IPS-18c (cell line): Measurements from ENCODE around the gene NPAS1.
"Not testable (repeated sequence)": the region's sequence is repeated elsewhere in the genome, so short reads cannot be mapped to it uniquely, and the experiment has no call there.

Experiments used
- H3K4me3 ChIP-seq: 2 replicates; pipeline ENCODE4 v1.7.0; 2013; ENCODE audit warnings: low read depth, mild to moderate bottlenecking, low read length, moderate library complexity; ENCODE audit not compliant: insufficient read depth
- H3K9me3 ChIP-seq: one replicate; pipeline ENCODE4 v1.6.1; 2013; ENCODE audit warnings: mild to moderate bottlenecking, low read length, moderate library complexity; ENCODE audit not compliant: control insufficient read depth, insufficient read depth

Gene NPAS1

DNA sequence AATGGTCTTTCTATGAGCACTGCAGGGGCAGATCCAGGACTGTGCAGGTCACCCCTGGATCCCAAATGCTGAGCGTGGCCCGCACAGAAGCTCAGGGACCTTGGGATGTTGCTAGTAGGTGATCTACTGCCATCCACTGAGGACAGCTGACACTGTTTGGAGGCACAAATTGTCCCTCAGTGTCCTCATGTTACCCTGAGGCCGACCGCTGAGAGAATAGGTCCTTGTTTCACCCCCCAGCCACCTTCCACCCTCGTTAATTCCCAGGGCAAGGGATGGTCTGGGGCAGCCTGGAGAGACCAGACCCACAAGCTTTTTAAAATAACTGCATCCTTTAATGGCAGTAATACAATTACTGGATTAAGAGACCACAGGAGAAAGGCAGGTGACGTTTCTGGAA, 44.2 kb downstream of the NPAS1 start:
- H3K4me3 ChIP-seq: no peak overlapping the region
- H3K9me3 ChIP-seq: no peaks in the 10 kb centered on the region

DNA sequence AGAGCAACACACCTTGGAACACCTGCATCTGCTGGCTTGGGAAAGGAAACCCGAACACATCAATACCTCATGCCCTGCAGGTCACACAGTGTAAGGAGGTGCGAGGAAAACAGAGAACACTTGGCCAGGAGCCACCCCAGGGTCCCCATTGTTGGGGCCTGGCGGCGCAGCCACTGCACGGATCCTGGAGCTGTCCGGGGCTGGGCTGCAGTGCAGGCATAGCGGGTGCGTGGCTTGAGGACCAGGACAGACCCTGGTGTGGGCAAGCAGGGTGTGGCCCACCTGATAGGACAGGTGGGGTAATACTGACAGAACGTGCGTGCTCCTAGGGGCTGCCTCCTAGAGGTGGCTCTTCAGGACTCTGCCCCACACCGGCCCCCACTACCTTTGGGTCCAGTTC, 45.6 kb downstream of the NPAS1 start:
- Histone ChIP-seq H3K4me3 (no peak overlapping the region), H3K9me3 (no peaks in the 10 kb centered on the region)

DNA sequence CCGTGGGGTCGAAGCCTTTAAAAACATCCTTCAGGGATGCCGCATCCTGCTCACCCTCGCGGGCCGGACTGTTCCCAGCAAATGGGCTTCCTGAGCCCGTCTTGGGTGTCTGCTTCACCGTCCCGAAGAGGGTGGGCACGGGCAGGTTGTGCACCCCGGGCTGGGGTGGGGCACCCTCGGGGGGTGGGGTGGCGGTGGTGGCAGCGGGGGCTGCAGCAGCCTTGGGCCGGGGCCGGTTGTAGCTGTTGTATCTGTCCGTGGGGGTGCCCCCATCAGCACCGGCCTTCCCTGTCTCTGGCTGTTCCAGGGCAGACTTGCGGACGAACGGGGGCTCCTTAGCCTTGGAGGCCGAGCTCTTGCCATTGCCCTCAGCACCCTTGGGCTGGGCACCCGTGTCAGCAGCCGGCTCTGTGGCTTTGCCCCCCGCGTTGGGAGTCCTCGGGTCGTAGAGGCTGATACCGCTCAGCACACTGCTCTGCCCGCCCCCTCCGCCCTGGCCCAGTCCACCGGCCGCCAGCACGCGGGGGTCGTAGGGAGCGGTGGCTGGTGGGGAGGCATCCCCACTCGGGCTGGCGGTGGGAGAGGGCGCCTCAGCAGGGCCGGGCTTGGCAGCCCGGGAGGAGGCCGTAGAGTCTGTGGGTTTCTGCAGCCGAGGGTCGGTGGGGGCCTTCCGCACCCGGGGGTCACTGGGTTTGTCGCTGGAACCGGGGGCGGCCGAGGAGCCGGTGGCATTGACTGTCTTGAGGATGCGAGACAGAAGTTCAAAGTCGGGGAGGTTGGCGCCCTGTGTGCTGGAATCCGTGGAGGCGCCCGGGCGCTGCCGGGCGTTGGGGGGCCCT, 47.0 kb downstream of the NPAS1 start:
- Histone ChIP-seq H3K9me3 (no peaks in the 10 kb centered on the region), H3K4me3 (no peak overlapping the region)

GRCh38 chr19:47067215-47067847, 47.7 kb downstream of the NPAS1 start:
- Histone ChIP-seq H3K9me3 (no peaks in the 10 kb centered on the region), H3K4me3 (no peak overlapping the region)

GRCh38 chr19:47068246-47068645, 48.6 kb downstream of the NPAS1 start:
- H3K9me3 ChIP-seq: no peaks in the 10 kb centered on the region
- H3K4me3 ChIP-seq: no peak overlapping the region

DNA sequence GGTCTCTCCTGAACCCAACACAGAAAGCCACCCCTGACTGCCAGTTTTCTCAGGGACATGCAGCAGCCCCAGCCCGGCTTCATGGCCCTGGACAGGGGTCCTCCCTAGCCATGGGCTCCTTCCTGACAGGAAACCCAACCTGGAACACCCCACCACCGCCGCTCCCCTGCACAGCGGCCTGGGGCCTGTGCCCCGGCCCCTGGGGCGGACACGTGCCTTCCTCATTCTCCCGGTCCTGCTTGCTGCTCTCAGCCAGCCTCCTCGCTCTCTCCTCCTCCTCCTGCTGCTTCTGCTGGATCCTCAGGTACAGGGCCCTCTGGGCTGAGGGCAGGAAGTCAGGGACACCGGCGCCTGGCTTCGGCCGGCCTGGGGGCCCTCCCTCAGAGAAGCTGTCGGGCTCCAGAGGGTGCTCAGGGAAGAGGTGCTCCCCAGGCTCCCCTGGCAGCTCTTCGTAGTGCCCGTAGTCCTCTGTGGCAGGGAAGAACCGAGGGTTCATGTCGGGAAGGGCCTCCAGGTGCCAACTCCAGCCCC, 49.3 kb downstream of the NPAS1 start:
- H3K9me3 ChIP-seq: no peaks in the 10 kb centered on the region
- H3K4me3 ChIP-seq: no peak overlapping the region

GRCh38 chr19:47069795-47070194, 50.2 kb downstream of the NPAS1 start:
- no peaks in the 10 kb centered on the region for H3K9me3 ChIP-seq
- no peak overlapping the region for H3K4me3 ChIP-seq

GRCh38 chr19:47070756-47071155, 51.1 kb downstream of the NPAS1 start:
- H3K4me3 ChIP-seq: no peak overlapping the region

GRCh38 chr19:47071731-47072130, 52.1 kb downstream of the NPAS1 start:
- no peaks in the 10 kb centered on the region for H3K9me3 ChIP-seq
- no peak overlapping the region for H3K4me3 ChIP-seq

More at GRCh38 chr19:47070756-47071155, 51.1 kb downstream of the NPAS1 start:
- no peaks in the 10 kb centered on the region for H3K9me3 ChIP-seq

GRCh38 chr19:47072323-47072722, 52.7 kb downstream of the NPAS1 start:
- Histone ChIP-seq H3K4me3 (no peak overlapping the region), H3K9me3 (no peaks in the 10 kb centered on the region)

GRCh38 chr19:47073574-47073973, 53.9 kb downstream of the NPAS1 start:
- H3K4me3 ChIP-seq: no peak overlapping the region
- H3K9me3 ChIP-seq: no peaks in the 10 kb centered on the region

DNA sequence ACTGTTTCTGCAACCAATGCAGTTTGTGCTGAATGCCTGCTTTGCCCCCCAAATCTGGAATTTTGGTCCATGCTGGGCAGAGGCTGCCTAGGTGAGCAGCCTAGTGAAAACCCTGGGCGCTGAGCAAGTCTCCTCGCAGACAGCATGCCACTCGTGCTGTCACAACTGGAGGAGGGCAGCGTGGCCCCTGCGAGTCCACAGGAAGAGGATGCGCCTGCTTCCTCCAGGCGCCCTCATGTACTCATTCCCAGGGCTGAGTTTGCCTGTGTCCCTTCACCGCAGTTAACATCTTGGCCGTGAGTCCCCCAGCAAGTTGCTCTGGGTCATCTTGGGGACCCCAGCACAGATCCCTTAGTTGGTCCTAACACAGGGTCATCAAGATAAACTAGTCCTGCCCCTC, 55.0 kb downstream of the NPAS1 start:
- H3K9me3 ChIP-seq: no peaks in the 10 kb centered on the region
- no peak overlapping the region for H3K4me3 ChIP-seq

DNA sequence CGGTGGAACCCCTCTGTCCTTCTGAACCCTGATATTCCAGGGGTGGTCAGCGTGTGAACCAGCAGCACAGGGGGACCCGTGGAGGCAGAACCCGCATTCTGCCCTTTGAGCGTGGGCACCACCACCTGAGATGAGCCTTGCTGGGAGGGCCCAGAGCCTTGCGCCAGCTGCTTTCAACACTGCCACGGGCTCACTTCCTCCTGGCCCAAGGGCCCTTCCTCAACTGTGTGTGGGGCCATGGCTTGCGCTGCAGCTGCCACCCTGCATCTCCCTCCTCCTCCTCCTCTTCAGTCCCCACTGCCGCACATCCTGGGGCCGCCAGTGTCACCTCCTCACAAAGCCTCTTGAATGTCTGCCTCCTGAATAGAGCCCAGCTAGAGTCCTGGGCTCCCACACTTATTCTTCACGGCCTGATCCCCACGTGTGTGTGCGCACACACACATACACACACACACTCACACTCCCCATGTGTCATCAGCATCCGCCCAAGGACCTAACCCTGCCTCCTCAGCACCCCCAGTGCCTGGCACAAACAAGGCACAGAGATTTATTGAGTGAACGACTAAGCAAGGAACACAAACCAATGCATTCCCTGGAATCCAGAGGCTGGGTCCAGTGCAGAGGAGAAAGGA, 55.7 kb downstream of the NPAS1 start:
- Histone ChIP-seq H3K4me3 (no peak overlapping the region), H3K9me3 (no peaks in the 10 kb centered on the region)

GRCh38 chr19:47075941-47076340, 56.3 kb downstream of the NPAS1 start:
- no peaks in the 10 kb centered on the region for H3K9me3 ChIP-seq
- no peak overlapping the region for H3K4me3 ChIP-seq

DNA sequence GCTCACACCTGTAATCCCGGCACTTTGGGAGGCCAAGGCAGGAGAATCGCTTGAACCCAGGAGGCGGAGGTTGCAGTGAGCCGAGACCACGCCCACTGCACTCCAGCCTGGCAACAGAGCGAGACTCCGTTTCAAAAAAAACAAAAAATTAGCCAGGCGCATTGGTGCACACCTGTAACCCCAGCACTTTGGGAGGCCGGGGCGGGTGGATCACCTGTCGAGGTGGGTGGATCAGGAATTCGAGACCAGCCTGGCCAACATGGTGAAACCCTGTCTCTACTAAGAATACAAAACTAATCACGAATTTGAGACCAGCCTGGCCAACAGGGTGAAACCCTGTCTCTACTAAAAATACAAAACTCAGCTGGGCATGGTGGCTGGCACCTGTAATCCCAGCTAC, 58.7 kb downstream of the NPAS1 start:
- not testable (repeated sequence) for H3K9me3 ChIP-seq, H3K4me3 ChIP-seq

DNA sequence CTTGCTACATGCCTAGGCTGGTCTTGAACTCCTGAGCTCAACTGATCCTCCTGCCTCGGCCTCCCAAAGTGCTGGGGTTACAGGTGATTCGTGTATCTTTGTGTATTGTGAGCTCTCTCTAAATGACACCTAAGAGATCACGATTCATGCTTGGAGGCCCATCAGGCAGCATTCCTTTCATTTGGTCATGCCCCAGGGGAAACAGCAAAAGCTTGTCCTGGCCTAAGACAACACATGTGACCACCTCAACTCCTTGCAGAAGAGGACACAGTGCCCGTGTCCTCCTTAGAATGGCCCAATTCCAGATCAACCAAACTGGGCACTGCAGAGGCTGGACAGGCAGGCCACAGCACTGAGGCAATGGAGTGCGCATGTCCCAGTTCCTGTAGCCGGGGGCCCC, 61.5 kb downstream of the NPAS1 start:
- Histone ChIP-seq H3K4me3 (no peak overlapping the region), H3K9me3 (no peaks in the 10 kb centered on the region)

- H3K4me3 ChIP-seq: no peak overlapping the region
- H3K9me3 ChIP-seq: no peaks in the 10 kb centered on the region
Observed at GRCh38 chr19:47082493-47082892, 62.9 kb downstream of the NPAS1 start.

GRCh38 chr19:47084879-47085439, 65.3 kb downstream of the NPAS1 start:
- Histone ChIP-seq H3K9me3 (no peaks in the 10 kb centered on the region), H3K4me3 (no peak overlapping the region)
